WERI-Rb-1 (cell line): ENCODE measurements around the gene RIPOR2.

Source experiments
- DNase-seq: peaks from one replicate; pipeline ENCODE4 v3.0.0-alpha.2; 2020
- H3K27ac ChIP-seq: fragments of 250-450 bp; sonication (Bioruptor Pico); 2 replicates; pipeline ENCODE4 v1.5.1; 2020; ENCODE audit warnings: mild to moderate bottlenecking, moderate library complexity
- H3K27me3 ChIP-seq: fragments of 250-450 bp; sonication (Bioruptor Pico); 2 replicates; pipeline ENCODE4 v1.5.1; 2021; ENCODE audit warnings: mild to moderate bottlenecking, low read depth, moderate library complexity; ENCODE audit not compliant: insufficient read depth, severe bottlenecking
- H3K36me3 ChIP-seq: fragments of 250-450 bp; sonication (Bioruptor Pico); 2 replicates; pipeline ENCODE4 v1.5.1; 2020; ENCODE audit warnings: mild to moderate bottlenecking, moderate library complexity
- H3K4me3 ChIP-seq: 2 replicates; pipeline ENCODE4 v1.5.1; 2011; ENCODE audit warnings: low read depth, mild to moderate bottlenecking, control low read depth, low read length
- H3K9me3 ChIP-seq: fragments of 250-450 bp; sonication (Bioruptor Pico); 2 replicates; pipeline ENCODE4 v1.5.1; 2021; ENCODE audit warnings: mild to moderate bottlenecking, moderate library complexity; ENCODE audit not compliant: severe bottlenecking
- CTCF ChIP-seq: IDR thresholded peaks from 2 replicates; pipeline ENCODE4 v1.5.1; 2011; ENCODE audit warnings: low read depth, mild to moderate bottlenecking, control low read depth, inconsistent platforms, low read length

The RIPOR2 gene

GRCh38 chr6:24961852-24962251, 26.1 kb upstream of the RIPOR2 start:
- no peak for TF ChIP-seq CTCF
- Histone ChIP-seq H3K36me3 (no peaks in the 10 kb centered on the region), H3K9me3 (no peaks in the 10 kb centered on the region), H3K27me3 (no peaks in the 10 kb centered on the region), H3K4me3 (no peak overlapping the region), H3K27ac (no peak overlapping the region)
- DNase-seq: no peak

GRCh38 chr6:24960991-24961475, 25.3 kb upstream of the RIPOR2 start:
- Histone ChIP-seq H3K27me3 (no peaks in the 10 kb centered on the region), H3K27ac (no peak overlapping the region), H3K36me3 (no peaks in the 10 kb centered on the region), H3K4me3 (no peak overlapping the region), H3K9me3 (no peaks in the 10 kb centered on the region)
- TF ChIP-seq CTCF: no peak
- no peak for DNase-seq

GRCh38 chr6:24959319-24959718, 23.6 kb upstream of the RIPOR2 start:
- Histone ChIP-seq H3K27me3 (no peaks in the 10 kb centered on the region), H3K4me3 (no peak overlapping the region), H3K36me3 (no peaks in the 10 kb centered on the region), H3K9me3 (no peaks in the 10 kb centered on the region), H3K27ac (no peak overlapping the region)
- no peak for TF ChIP-seq CTCF
- no peak for DNase-seq

GRCh38 chr6:24957199-24957598, 21.4 kb upstream of the RIPOR2 start:
- no peak overlapping the region for H3K27ac ChIP-seq
- no peak overlapping the region for H3K4me3 ChIP-seq
- no peaks in the 10 kb centered on the region for H3K27me3 ChIP-seq
- TF ChIP-seq CTCF: no peak
- no peaks in the 10 kb centered on the region for H3K9me3 ChIP-seq
- H3K36me3 ChIP-seq: no peaks in the 10 kb centered on the region
- DNase-seq: no peak

- Histone ChIP-seq H3K4me3 (no peak overlapping the region), H3K36me3 (no peaks in the 10 kb centered on the region), H3K27me3 (no peaks in the 10 kb centered on the region), H3K27ac (no peak overlapping the region), H3K9me3 (no peaks in the 10 kb centered on the region)
- DNase-seq: no peak
- TF ChIP-seq CTCF: no peak
These were observed 18.0 kb upstream of the RIPOR2 start for GRCh38 chr6:24953726-24954125.

- Histone ChIP-seq H3K4me3 (no peak overlapping the region), H3K27me3 (no peaks in the 10 kb centered on the region), H3K27ac (no peak overlapping the region), H3K9me3 (no peaks in the 10 kb centered on the region), H3K36me3 (no peaks in the 10 kb centered on the region)
- no peak for DNase-seq
- TF ChIP-seq CTCF: no peak
These were observed 16.1 kb upstream of the RIPOR2 start for GRCh38 chr6:24951811-24952299.
